Activated CD8-positive, alpha-beta memory T cell treated with anti-CD3 and anti-CD28 coated beads for 24 hours (primary cell): Measurements from ENCODE around the gene EFS.
"Not testable (repeated sequence)": the region's sequence is repeated elsewhere in the genome, so short reads cannot be mapped to it uniquely, and the experiment has no call there.

Experiments used
- DNase-seq: peaks from one replicate; pipeline ENCODE4 v3.0.0-alpha.2; 2020

Gene EFS

GRCh38 chr14:23398348-23398747, 33.4 kb upstream of the EFS start:
- DNase-seq, result no peak

- DNase-seq, result no peak
Observed at GRCh38 chr14:23396781-23397407, 31.9 kb upstream of the EFS start.

GRCh38 chr14:23396126-23396525, 31.2 kb upstream of the EFS start:
- DNase-seq, result no peak

- no peak for DNase-seq
Observed at GRCh38 chr14:23392613-23393012, 27.6 kb upstream of the EFS start.

GRCh38 chr14:23389871-23390270, 24.9 kb upstream of the EFS start:
- DNase-seq, result not testable (repeated sequence)

GRCh38 chr14:23389396-23389795, 24.4 kb upstream of the EFS start:
- no peak for DNase-seq

- DNase-seq, result no peak
Observed at GRCh38 chr14:23388996-23389395, 24.0 kb upstream of the EFS start.

GRCh38 chr14:23387916-23388882, 23.2 kb upstream of the EFS start:
- DNase-seq, result no peak

GRCh38 chr14:23386999-23387398, 22.0 kb upstream of the EFS start:
- no peak for DNase-seq

- not testable (repeated sequence) for DNase-seq
Observed at GRCh38 chr14:23386266-23386657, 21.3 kb upstream of the EFS start.

- DNase-seq, result no peak
Observed at GRCh38 chr14:23385642-23386265, 20.8 kb upstream of the EFS start.

- DNase-seq, result no peak
Observed at GRCh38 chr14:23385244-23385641, 20.3 kb upstream of the EFS start.

- DNase-seq, result no peak
Observed at GRCh38 chr14:23384364-23385080, 19.6 kb upstream of the EFS start.

GRCh38 chr14:23382731-23383440, 17.9 kb upstream of the EFS start:
- DNase-seq, result no peak

GRCh38 chr14:23382276-23382675, 17.3 kb upstream of the EFS start:
- no peak for DNase-seq

GRCh38 chr14:23381871-23382270, 16.9 kb upstream of the EFS start:
- DNase-seq, result no peak

GRCh38 chr14:23380976-23381375, 16.0 kb upstream of the EFS start:
- no peak for DNase-seq

GRCh38 chr14:23380197-23380914, 15.4 kb upstream of the EFS start:
- no peak for DNase-seq

GRCh38 chr14:23379366-23380196, 14.6 kb upstream of the EFS start:
- DNase-seq, result peak; percentile 83

GRCh38 chr14:23378612-23379220, 13.7 kb upstream of the EFS start:
- DNase-seq, result no peak
